Dendritic cell treated with granulocyte-macrophage colony-stimulating factor and Interleukin-4, amounts not matched to agents 40 ng/mL and 50 ng/mL, for 4 days (primary cell): ENCODE data around the gene GPS1.

Experiments
- H3K27ac Mint-ChIP-seq: one replicate; pipeline ENCODE4 v1.8.0; 2022; ENCODE audit warnings: mild to moderate bottlenecking, mixed read lengths
- H3K27me3 Mint-ChIP-seq: one replicate; pipeline ENCODE4 v1.8.0; 2022; ENCODE audit warnings: mild to moderate bottlenecking, mixed read lengths
- H3K36me3 Mint-ChIP-seq: one replicate; pipeline ENCODE4 v1.8.0; 2022; ENCODE audit warnings: low read depth, mixed read lengths
- H3K4me1 Mint-ChIP-seq: one replicate; pipeline ENCODE4 v1.8.0; 2022; ENCODE audit warnings: low read depth, mixed read lengths
- H3K4me3 Mint-ChIP-seq: one replicate; pipeline ENCODE4 v1.8.0; 2022; ENCODE audit warnings: mild to moderate bottlenecking, moderate library complexity, mixed read lengths
- H3K9me3 Mint-ChIP-seq: one replicate; pipeline ENCODE4 v1.8.0; 2022; ENCODE audit warnings: mixed read lengths
- intact Hi-C: fragments of 100-400 bp; cut with micrococcal nuclease; formaldehyde crosslinking; loops from one replicate; pipeline ENCODE4 v1.15.0; 2022

Gene GPS1

GRCh38 chr17:82083533-82084359 is 32.0 kb downstream of the GPS1 start:
- Mint-ChIP-seq H3K27ac (no peak overlapping the region), H3K36me3 (peaks cover 100% of the 10 kb centered on the region), H3K4me1 (no peaks in the 10 kb centered on the region), H3K4me3 (no peak overlapping the region), H3K27me3 (no peaks in the 10 kb centered on the region), H3K9me3 (no peaks in the 10 kb centered on the region)
- intact Hi-C loops, result no loop called here

DNA sequence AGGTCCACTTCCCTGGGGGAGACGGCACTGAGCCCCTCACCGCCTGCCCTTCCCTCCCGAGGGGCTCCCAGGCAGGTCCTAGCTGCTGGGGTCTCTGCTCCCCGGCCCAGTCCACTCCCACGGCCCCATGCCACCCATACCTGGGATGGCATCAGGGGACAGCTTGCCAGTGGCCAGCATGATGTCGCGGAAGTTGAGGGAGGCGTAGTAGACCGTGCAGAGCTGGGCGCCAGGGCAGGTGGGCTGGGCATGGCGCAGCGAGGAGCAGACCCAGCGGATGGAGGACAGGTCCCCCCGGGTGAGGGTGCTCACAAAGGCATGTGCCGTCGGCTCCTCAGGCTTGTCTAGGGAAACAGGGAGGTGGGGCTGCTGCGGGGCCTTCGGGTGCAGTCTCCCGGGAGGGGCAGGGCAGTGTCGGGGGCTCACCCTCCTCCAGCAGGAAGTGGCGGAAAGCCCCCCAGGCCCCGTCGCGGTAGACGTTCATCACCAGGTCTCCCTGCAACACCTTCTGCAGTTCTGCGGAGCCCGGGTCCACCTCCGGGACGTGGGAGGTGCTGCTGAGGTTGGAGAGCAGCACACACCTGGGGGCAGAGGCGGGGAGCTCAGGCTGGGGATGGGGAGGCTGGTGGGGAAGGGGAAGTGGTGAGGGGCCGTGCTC is 32.8 kb downstream of the GPS1 start:
- Mint-ChIP-seq H3K36me3 (peaks cover 100% of the 10 kb centered on the region), H3K4me3 (no peak overlapping the region), H3K27ac (no peak overlapping the region), H3K4me1 (no peaks in the 10 kb centered on the region), H3K27me3 (no peaks in the 10 kb centered on the region), H3K9me3 (no peaks in the 10 kb centered on the region)
- intact Hi-C loops, result no loop called here

- Mint-ChIP-seq H3K36me3 (peaks cover 100% of the 10 kb centered on the region), H3K27ac (no peak overlapping the region), H3K9me3 (no peaks in the 10 kb centered on the region), H3K4me3 (no peak overlapping the region), H3K4me1 (no peaks in the 10 kb centered on the region), H3K27me3 (no peaks in the 10 kb centered on the region)
- intact Hi-C loops, result no loop called here
Measured at GRCh38 chr17:82085031-82085861, 33.5 kb downstream of the GPS1 start.

GRCh38 chr17:82085931-82086764 is 34.5 kb downstream of the GPS1 start:
- Mint-ChIP-seq H3K27me3 (no peaks in the 10 kb centered on the region), H3K27ac (no peak overlapping the region), H3K4me3 (no peak overlapping the region), H3K9me3 (no peaks in the 10 kb centered on the region), H3K4me1 (no peaks in the 10 kb centered on the region), H3K36me3 (peaks cover 100% of the 10 kb centered on the region)
- intact Hi-C loops, result no loop called here

DNA sequence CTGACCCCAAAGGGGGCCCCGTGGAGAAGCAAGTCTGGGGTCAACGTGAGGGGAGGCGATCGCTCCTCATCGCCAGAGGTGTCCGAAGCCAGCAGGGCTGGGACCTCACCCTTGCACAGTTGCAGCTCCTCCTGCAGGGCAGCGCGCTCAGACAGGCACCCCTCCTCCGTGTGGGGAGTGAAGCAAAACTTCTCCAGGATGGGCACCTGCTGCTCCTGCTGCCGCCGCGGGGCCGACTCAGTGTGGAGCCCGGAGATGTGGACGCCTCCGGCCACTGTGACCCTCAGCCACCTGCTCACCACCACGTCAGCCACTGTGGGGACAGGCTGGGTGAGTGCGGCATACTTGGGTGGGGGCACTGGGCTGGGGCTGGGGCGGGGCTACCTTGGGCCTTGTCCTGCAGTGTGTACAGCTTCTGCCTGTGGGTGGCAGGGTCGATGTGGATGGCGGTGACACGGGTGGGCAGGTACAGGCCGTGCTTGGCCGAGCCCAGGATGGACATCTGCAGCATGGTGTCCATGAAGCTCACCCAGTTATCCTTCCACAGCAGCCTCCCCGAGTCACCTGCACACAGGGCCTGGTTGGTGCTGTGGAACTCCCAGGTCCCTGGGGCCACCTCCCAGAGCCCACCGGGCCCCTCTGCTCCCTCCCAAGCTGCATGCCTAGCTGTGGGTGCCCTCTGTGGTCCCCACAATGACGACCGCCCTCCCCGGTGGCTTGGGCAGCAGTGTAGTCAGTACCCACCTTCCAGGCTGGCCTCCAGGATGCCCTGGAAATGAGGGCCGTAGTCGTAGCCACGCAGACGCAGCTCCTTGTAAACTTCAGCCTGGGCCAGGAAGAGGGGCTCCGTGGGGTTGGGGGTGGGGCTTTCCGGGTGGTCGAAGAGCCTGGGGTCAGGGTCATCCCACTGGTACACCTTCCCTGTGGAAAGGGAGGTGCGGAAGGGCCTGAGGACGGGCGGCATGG is 35.5 kb downstream of the GPS1 start:
- Mint-ChIP-seq H3K27ac (no peak overlapping the region), H3K27me3 (no peaks in the 10 kb centered on the region), H3K4me1 (no peaks in the 10 kb centered on the region), H3K4me3 (no peak overlapping the region), H3K36me3 (peaks cover 100% of the 10 kb centered on the region), H3K9me3 (no peaks in the 10 kb centered on the region)
- intact Hi-C loops, result no loop called here

GRCh38 chr17:82087961-82088837 is 36.5 kb downstream of the GPS1 start:
- H3K4me3 Mint-ChIP-seq, result no peak overlapping the region
- no peak overlapping the region for H3K27ac Mint-ChIP-seq

GRCh38 chr17:82088838-82089722 is 37.4 kb downstream of the GPS1 start:
- H3K4me3 Mint-ChIP-seq, result no peak overlapping the region
- H3K9me3 Mint-ChIP-seq, result no peaks in the 10 kb centered on the region
- H3K27me3 Mint-ChIP-seq, result no peaks in the 10 kb centered on the region
- H3K4me1 Mint-ChIP-seq, result no peaks in the 10 kb centered on the region
- H3K36me3 Mint-ChIP-seq, result peaks cover 100% of the 10 kb centered on the region
- no peak overlapping the region for H3K27ac Mint-ChIP-seq
- intact Hi-C loops, result no loop called here

More at GRCh38 chr17:82087961-82088837, 36.5 kb downstream of the GPS1 start:
- H3K4me1 Mint-ChIP-seq, result no peaks in the 10 kb centered on the region
- intact Hi-C loops, result no loop called here
- H3K27me3 Mint-ChIP-seq, result no peaks in the 10 kb centered on the region
- no peaks in the 10 kb centered on the region for H3K9me3 Mint-ChIP-seq
- H3K36me3 Mint-ChIP-seq, result peaks cover 100% of the 10 kb centered on the region

DNA sequence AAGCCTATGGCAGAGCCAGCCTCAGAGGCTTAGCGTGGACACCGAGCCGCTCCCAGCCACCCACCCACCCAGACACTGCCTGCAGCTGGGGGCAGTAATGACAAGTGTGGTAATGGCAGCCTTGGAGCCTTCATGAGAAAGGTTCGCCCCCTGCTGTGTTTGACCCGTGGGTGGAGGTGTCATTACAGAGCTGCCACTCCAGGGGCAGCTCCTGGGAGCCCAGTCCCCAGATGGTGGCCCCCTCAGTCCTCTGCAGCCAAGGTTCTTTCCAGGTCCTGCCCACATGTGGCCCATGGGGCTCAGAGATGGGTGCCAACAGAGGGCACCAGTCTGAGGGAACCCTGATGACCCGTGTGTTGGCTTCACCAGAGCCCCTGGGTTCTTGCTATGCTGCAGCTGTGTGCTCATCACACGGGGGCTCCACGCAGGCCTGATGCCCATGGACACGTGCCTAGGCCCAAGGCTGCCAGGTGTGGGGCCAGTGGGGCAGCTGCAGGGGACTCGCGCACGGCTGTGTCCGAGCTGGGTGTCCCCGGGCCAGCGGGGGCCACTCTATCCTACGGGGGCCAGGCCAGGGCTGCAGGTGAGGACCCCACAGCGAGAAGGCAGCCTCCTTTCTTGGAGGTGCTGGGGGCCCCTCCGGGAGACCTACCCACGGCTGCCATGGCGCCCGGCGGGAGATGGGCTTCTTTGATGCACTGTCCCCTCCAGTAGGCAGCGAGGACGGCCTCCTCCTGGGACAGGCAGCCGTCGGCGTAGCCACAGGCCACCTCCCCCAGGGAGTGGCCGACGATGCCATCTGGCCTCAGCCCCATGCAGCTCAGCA is 38.2 kb downstream of the GPS1 start:
- Mint-ChIP-seq H3K4me3 (no peak overlapping the region), H3K9me3 (no peaks in the 10 kb centered on the region), H3K27me3 (no peaks in the 10 kb centered on the region), H3K27ac (no peak overlapping the region), H3K36me3 (peaks cover 99% of the 10 kb centered on the region), H3K4me1 (no peaks in the 10 kb centered on the region)
- intact Hi-C loops, result no loop called here

DNA sequence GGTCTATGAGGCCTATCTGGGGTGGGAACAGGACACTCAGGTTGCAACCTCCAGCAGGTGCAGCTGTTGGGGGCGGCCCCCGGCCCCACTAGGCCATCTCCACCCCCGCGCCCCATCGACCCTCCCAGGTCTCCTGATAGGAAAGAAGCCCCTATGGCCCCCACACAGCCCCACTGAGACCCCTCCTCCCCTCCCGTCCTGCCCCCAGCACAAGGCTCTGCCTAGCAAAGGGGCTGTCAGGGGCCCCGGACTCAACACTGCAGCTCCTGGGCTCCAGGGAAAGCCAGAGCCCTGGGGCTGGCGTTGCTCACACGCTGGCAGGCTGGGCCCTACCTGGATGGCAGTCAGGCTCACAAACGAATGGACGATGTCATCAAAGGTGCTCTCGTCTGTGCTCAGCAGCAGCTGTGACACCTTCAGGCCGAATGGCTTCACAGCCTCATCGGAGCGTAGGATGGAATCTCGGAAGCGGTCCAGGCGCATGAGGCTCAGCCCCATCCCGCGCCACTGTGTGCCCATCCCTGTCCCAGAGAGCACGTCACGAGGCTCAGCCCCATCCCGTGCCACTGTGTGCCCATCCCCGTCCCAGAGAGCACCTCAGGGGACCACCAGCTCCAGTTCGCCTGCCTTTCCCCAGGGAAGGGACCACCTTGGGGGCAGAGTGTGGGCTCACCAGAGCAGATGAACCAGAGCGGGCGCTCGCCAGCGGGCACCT is 39.0 kb downstream of the GPS1 start:
- H3K27me3 Mint-ChIP-seq, result no peaks in the 10 kb centered on the region
- no peak overlapping the region for H3K27ac Mint-ChIP-seq
- no peak overlapping the region for H3K4me3 Mint-ChIP-seq
- intact Hi-C loops, result no loop called here
- peaks cover 99% of the 10 kb centered on the region for H3K36me3 Mint-ChIP-seq
- H3K4me1 Mint-ChIP-seq, result peaks cover 5% of the 10 kb centered on the region
- H3K9me3 Mint-ChIP-seq, result no peaks in the 10 kb centered on the region

- no peak overlapping the region for H3K4me3 Mint-ChIP-seq
- H3K27ac Mint-ChIP-seq, result no peak overlapping the region
- peaks cover 13% of the 10 kb centered on the region for H3K4me1 Mint-ChIP-seq
- no peaks in the 10 kb centered on the region for H3K9me3 Mint-ChIP-seq
- peaks cover 99% of the 10 kb centered on the region for H3K36me3 Mint-ChIP-seq
- intact Hi-C loops, result no loop called here
- no peaks in the 10 kb centered on the region for H3K27me3 Mint-ChIP-seq
Measured at GRCh38 chr17:82091264-82092066, 39.8 kb downstream of the GPS1 start.
